NCI-H146 treated with DMSO at 0.1 percent for 48 hours (cell line): ENCODE results near the gene MAPK6.
A peak's percentile ranks its signal among the peaks of the same experiment; 100 is the strongest.
"Not testable (repeated sequence)": the region's sequence is repeated elsewhere in the genome, so short reads cannot be mapped to it uniquely, and the experiment has no call there.

ENCODE experiments used
- DNase-seq: peaks from one replicate; lab custom pipeline; 2025; ENCODE audit not compliant: unreplicated experiment; lab: John Stamatoyannopoulos, UW

MAPK6 gene

GRCh38 chr15:52042051-52042851 is 23.2 kb downstream of the MAPK6 start:
- DNase-seq: no peak

- peak; percentile 13 for DNase-seq
These were observed 26.8 kb downstream of the MAPK6 start for GRCh38 chr15:52045795-52046298.

- not testable (repeated sequence) for DNase-seq
These were observed 27.5 kb downstream of the MAPK6 start for GRCh38 chr15:52046552-52046951.

GRCh38 chr15:52050416-52050815 is 31.4 kb downstream of the MAPK6 start:
- DNase-seq: no peak

GRCh38 chr15:52052066-52052935 is 33.3 kb downstream of the MAPK6 start:
- DNase-seq: no peak

- DNase-seq: no peak
These were observed 35.4 kb downstream of the MAPK6 start for GRCh38 chr15:52054381-52054780.

- DNase-seq: not testable (repeated sequence)
These were observed 35.8 kb downstream of the MAPK6 start for GRCh38 chr15:52054858-52055257.

- DNase-seq: no peak
These were observed 37.0 kb downstream of the MAPK6 start for GRCh38 chr15:52056001-52056400.

- no peak for DNase-seq
These were observed 37.5 kb downstream of the MAPK6 start for GRCh38 chr15:52056496-52056895.

- DNase-seq: no peak
These were observed 39.0 kb downstream of the MAPK6 start for GRCh38 chr15:52057996-52058395.

GRCh38 chr15:52060501-52060900 is 41.5 kb downstream of the MAPK6 start:
- DNase-seq: no peak

- no peak for DNase-seq
These were observed 48.0 kb downstream of the MAPK6 start for GRCh38 chr15:52066842-52067544.

GRCh38 chr15:52067545-52067926 is 48.5 kb downstream of the MAPK6 start:
- no peak for DNase-seq

- DNase-seq: no peak
These were observed 49.1 kb downstream of the MAPK6 start for GRCh38 chr15:52068004-52068615.

GRCh38 chr15:52069559-52069958 is 50.5 kb downstream of the MAPK6 start:
- DNase-seq: no peak

- no peak for DNase-seq
These were observed 52.6 kb downstream of the MAPK6 start for GRCh38 chr15:52071570-52071969.

- no peak for DNase-seq
These were observed 58.1 kb downstream of the MAPK6 start for GRCh38 chr15:52076889-52077781.

GRCh38 chr15:52078197-52078875 is 59.3 kb downstream of the MAPK6 start:
- no peak for DNase-seq
